Loucy (cell line): Measurements from ENCODE around the gene GABRG3.

Experiments
- H2AFZ ChIP-seq: fragments of 200-600 bp; sonication (generic); 2 replicates; pipeline ENCODE4 v1.6.0; 2016; ENCODE audit warnings: antibody characterized with exemption, mild to moderate bottlenecking, low read length, moderate library complexity
- H3F3A ChIP-seq: fragments of 200-600 bp; 2 replicates; pipeline ENCODE4 v1.6.0; 2016; ENCODE audit warnings: antibody characterized with exemption, low read depth, mild to moderate bottlenecking
- H3K27me3 ChIP-seq: fragments of 200-600 bp; sonication (generic); 2 replicates; pipeline ENCODE4 v1.6.1; 2014; ENCODE audit warnings: low read length, mild to moderate bottlenecking; ENCODE audit not compliant: insufficient read depth, poor library complexity, severe bottlenecking
- H3K36me3 ChIP-seq: fragments of 200-600 bp; sonication (generic); 2 replicates; pipeline ENCODE4 v1.6.1; 2016; ENCODE audit warnings: low read length; ENCODE audit not compliant: insufficient read depth
- H3K4me1 ChIP-seq: fragments of 200-600 bp; sonication (generic); 2 replicates; pipeline ENCODE4 v1.5.1; 2014; ENCODE audit warnings: low read length, mild to moderate bottlenecking; ENCODE audit not compliant: insufficient read depth, poor library complexity, severe bottlenecking
- H3K4me2 ChIP-seq: fragments of 200-600 bp; sonication (generic); 2 replicates; pipeline ENCODE4 v1.6.0; 2014; ENCODE audit warnings: antibody characterized with exemption, low read length, low read depth, mild to moderate bottlenecking; ENCODE audit not compliant: poor library complexity, severe bottlenecking
- H3K4me3 ChIP-seq: fragments of 200-600 bp; sonication (generic); 2 replicates; pipeline ENCODE4 v1.5.1; 2014; ENCODE audit warnings: low read length, mild to moderate bottlenecking, mixed read lengths; ENCODE audit not compliant: poor library complexity, severe bottlenecking
- H3K79me2 ChIP-seq: fragments of 200-600 bp; sonication (generic); 2 replicates; pipeline ENCODE4 v1.6.1; 2014; ENCODE audit warnings: low read length; ENCODE audit not compliant: insufficient read depth
- H3K9ac ChIP-seq: fragments of 200-600 bp; sonication (generic); 2 replicates; pipeline ENCODE4 v1.6.0; 2014; ENCODE audit warnings: mild to moderate bottlenecking, low read depth, low read length, moderate library complexity; ENCODE audit not compliant: poor library complexity, severe bottlenecking
- H3K9me2 ChIP-seq: fragments of 200-600 bp; sonication (generic); replicated peaks from 2 replicates; pipeline ENCODE4 v1.6.1; 2016; ENCODE audit warnings: low read depth, low read length, mixed read lengths
- H3K9me3 ChIP-seq: fragments of 200-600 bp; sonication (generic); 2 replicates; pipeline ENCODE4 v1.6.1; 2014; ENCODE audit warnings: mild to moderate bottlenecking, antibody characterized with exemption, low read length, low read depth; ENCODE audit not compliant: insufficient read depth
- H4K20me1 ChIP-seq: fragments of 200-600 bp; sonication (generic); 2 replicates; pipeline ENCODE4 v1.6.0; 2014; ENCODE audit warnings: antibody characterized with exemption, low read length, mild to moderate bottlenecking; ENCODE audit not compliant: insufficient read depth, poor library complexity, severe bottlenecking
- EZH2phosphoT487 ChIP-seq: fragments of 200-600 bp; IDR thresholded peaks from 2 replicates; pipeline ENCODE4 v1.6.1; 2018; ENCODE audit warnings: antibody characterized with exemption, mild to moderate bottlenecking, moderate library complexity, borderline replicate concordance
- TF ChIP-seq, protein P1 (sequence below): fragments of 200-600 bp; sonication (generic); conservative IDR thresholded peaks from 2 replicates; pipeline ENCODE4 v1.5.1; 2014; ENCODE audit warnings: mild to moderate bottlenecking, antibody characterized with exemption, low read length

Gene GABRG3

DNA sequence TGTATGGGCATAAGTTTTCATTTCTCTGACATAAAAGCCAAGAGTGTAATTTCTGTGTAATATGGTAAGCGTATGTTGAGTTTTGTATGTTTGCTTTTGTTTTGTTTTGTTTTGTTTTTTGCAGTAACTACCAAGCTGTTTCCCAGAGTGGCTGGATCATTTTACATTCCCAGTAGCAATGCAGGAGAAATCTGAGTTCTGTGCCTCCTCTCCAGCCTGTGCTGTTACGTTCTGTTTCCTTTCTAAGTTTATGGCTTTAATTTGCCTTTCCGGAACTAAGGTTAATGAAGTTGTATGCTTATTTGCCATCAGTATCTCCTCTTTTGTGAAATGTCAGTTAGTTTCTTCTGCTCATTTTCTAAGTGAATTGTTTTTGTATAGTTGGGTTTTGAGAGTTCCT is 307.8 kb downstream of the GABRG3 start:
- Histone ChIP-seq H3K9ac (no peak overlapping the region), H3K27me3 (no peaks in the 10 kb centered on the region), H4K20me1 (no peaks in the 10 kb centered on the region), H3K9me3 (0 out of 2 replicates have a peak, but pooled peaks cover 2% of the 10 kb centered on the region), H3K4me3 (no peak overlapping the region), H3K36me3 (no peaks in the 10 kb centered on the region), H2AFZ (no peak overlapping the region), H3K79me2 (no peaks in the 10 kb centered on the region), H3K4me1 (no peaks in the 10 kb centered on the region), H3F3A (no peaks in the 10 kb centered on the region), H3K9me2 (no peaks in the 10 kb centered on the region), H3K4me2 (no peak overlapping the region)
- TF ChIP-seq EZH2phosphoT487: no peak
- TF ChIP-seq, protein P1, sequence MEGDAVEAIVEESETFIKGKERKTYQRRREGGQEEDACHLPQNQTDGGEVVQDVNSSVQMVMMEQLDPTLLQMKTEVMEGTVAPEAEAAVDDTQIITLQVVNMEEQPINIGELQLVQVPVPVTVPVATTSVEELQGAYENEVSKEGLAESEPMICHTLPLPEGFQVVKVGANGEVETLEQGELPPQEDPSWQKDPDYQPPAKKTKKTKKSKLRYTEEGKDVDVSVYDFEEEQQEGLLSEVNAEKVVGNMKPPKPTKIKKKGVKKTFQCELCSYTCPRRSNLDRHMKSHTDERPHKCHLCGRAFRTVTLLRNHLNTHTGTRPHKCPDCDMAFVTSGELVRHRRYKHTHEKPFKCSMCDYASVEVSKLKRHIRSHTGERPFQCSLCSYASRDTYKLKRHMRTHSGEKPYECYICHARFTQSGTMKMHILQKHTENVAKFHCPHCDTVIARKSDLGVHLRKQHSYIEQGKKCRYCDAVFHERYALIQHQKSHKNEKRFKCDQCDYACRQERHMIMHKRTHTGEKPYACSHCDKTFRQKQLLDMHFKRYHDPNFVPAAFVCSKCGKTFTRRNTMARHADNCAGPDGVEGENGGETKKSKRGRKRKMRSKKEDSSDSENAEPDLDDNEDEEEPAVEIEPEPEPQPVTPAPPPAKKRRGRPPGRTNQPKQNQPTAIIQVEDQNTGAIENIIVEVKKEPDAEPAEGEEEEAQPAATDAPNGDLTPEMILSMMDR: no peak

- Histone ChIP-seq H3K4me3 (no peak overlapping the region), H4K20me1 (no peaks in the 10 kb centered on the region), H2AFZ (no peak overlapping the region), H3K4me2 (no peak overlapping the region), H3K27me3 (no peaks in the 10 kb centered on the region), H3K79me2 (no peaks in the 10 kb centered on the region), H3K9me2 (no peaks in the 10 kb centered on the region), H3F3A (no peaks in the 10 kb centered on the region), H3K9me3 (no peaks in the 10 kb centered on the region), H3K36me3 (no peaks in the 10 kb centered on the region), H3K9ac (no peak overlapping the region), H3K4me1 (no peaks in the 10 kb centered on the region)
- TF ChIP-seq, protein P1: no peak
- TF ChIP-seq EZH2phosphoT487: no peak
Observed at GRCh38 chr15:27292641-27293040, 321.7 kb downstream of the GABRG3 start.

DNA sequence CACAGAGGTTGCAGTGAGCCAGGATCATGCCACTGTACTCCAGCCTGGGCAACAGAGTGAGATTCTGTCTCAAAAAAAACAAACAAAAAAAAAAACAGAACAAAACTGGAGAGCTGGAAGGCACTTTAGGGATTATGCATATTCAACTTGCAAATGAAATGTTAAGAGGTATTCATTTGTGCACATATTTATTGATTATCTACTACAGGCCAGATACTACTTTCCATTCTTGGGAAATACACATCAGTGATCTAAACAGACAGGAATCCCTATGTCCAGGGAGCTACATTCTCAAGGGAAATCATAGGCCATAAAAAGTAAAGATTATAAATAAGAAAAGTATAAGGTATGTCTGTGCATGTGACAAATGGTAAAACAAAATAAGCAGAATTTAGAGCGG is 322.6 kb downstream of the GABRG3 start:
- no peaks in the 10 kb centered on the region for H3K9me3 ChIP-seq
- no peak overlapping the region for H3K4me3 ChIP-seq
- no peaks in the 10 kb centered on the region for H3K4me1 ChIP-seq
- H3K36me3 ChIP-seq: no peaks in the 10 kb centered on the region
- no peaks in the 10 kb centered on the region for H3K27me3 ChIP-seq
- H3K9ac ChIP-seq: no peak overlapping the region
- no peak for TF ChIP-seq EZH2phosphoT487
- TF ChIP-seq, protein P1: no peak
- H4K20me1 ChIP-seq: no peaks in the 10 kb centered on the region
- H3F3A ChIP-seq: no peaks in the 10 kb centered on the region
- H3K4me2 ChIP-seq: no peak overlapping the region
- H3K9me2 ChIP-seq: no peaks in the 10 kb centered on the region
- H3K79me2 ChIP-seq: no peaks in the 10 kb centered on the region
- no peak overlapping the region for H2AFZ ChIP-seq
